Pancreas (tissue), 10 donors: ENCODE results near the gene ST6GALNAC3. TPM values are rescaled to one million over a fixed set of nuclear protein-coding genes. Genes with fewer than 3 reads are reported as not detected.

Experiments used
- ATAC-seq, 4 donors: fragments of 200-7000 bp; cut with Tn5 transposase; one replicate each; pipeline versions ENCODE4 v1.8.0 to v1.9.1; 2020; ENCODE audit warnings: mild to moderate bottlenecking in 4 of 4, moderate library complexity in 4 of 4
- DNase-seq, 6 donors: peaks; one replicate each; pipeline ENCODE4 v3.0.0-alpha.2; 2020
- FAIRE-seq: peaks from 2 replicates; lab custom pipeline; 2012; peaks lifted over from hg19 to GRCh38; lab: Jason Lieb, UNC
- H3K27ac ChIP-seq, 4 donors: fragments of 200-600 bp; sonication (generic); 1 replicate in 3 of 4; 2 replicates in 1 of 4; pipeline versions ENCODE4 v1.5.0 to v1.8.0; 2020
- H3K27me3 ChIP-seq, 4 donors: fragments of 200-600 bp; one replicate each; pipeline ENCODE4 v1.8.0; 2021
- H3K36me3 ChIP-seq, 3 donors: fragments of 200-600 bp; sonication (generic) in 1 of 3; one replicate each; pipeline versions ENCODE4 v1.5.0 to v1.8.0; 2020 to 2021
- H3K4me1 ChIP-seq, 3 donors: fragments of 200-600 bp; one replicate each; pipeline ENCODE4 v1.8.0; 2021
- H3K4me3 ChIP-seq, 4 donors: fragments of 200-600 bp; sonication (generic) in 2 of 4; one replicate each; pipeline versions ENCODE4 v1.5.0 to v1.8.0; 2020 to 2021
- H3K9me3 ChIP-seq, 4 donors: fragments of 200-600 bp; one replicate each; pipeline ENCODE4 v1.8.0; 2021
- WGBS, 2 donors: extraction: QIAGEN DNeasy Blood & Tissue Kit; methylation state at CpG; one replicate each; pipeline ENCODE4 v1.1.7; 2013; 5-methylcytosine and 5-hydroxymethylcytosine counted together
- intact Hi-C, 3 donors: fragments of 100-400 bp; cut with DNase I; formaldehyde crosslinking; loops; one replicate each; pipeline versions ENCODE4 v1.11.1 to v1.14.2; 2022
- polyA plus RNA-seq, 2 donors: library from polyadenylated mRNA; stranded (reverse); fragments of 200-250 nt; gene quantifications; one replicate each; pipeline ENCODE4 v1.2.3, GENCODE V29; 2013
- total RNA-seq, 6 donors: library from RNA; stranded (reverse); fragmentation: NEBNext Ultra II Directional in 4 of 6; extraction: Animal tissue kit (Norgen Biotek cat#: 25700) in 4 of 6; gene quantifications; one replicate each; pipeline versions ENCODE4 v1.2.1 to v1.2.4, GENCODE V29; 2021 to 2023
- TF ChIP-seq, protein P1 (sequence below), 4 donors: fragments of 200-600 bp; sonication (generic) in 3 of 4; IDR thresholded peaks; one replicate each; pipeline versions ENCODE4 v1.5.0 to v1.8.0; 2021; ENCODE audit warnings: antibody characterized with exemption in 4 of 4
- donor health status: healthy with polysubstance abuse.
- donor health status: DM: no; HTN: no; CAD: no; lungs with moderate emphysema.
- donor health status: DM: no; HTN: no; CAD: no.
- donor health status: control.
- donor health status: control.
- donor health status: Bipolar disorder and iron deficiency.
- donor health status: DM: yes; HTN: yes; CAD: no.
- donor health status: DM: no; HTN: no; CAD: no.
- donor health status: DM: no; HTN: no; CAD: no.
- donor health status: DM: yes; HTN: yes; CAD: no.

Gene ST6GALNAC3
- total and polyA plus RNA-seq, 8 donors = 0.35 to 2.0 (median 0.80) TPM

DNA sequence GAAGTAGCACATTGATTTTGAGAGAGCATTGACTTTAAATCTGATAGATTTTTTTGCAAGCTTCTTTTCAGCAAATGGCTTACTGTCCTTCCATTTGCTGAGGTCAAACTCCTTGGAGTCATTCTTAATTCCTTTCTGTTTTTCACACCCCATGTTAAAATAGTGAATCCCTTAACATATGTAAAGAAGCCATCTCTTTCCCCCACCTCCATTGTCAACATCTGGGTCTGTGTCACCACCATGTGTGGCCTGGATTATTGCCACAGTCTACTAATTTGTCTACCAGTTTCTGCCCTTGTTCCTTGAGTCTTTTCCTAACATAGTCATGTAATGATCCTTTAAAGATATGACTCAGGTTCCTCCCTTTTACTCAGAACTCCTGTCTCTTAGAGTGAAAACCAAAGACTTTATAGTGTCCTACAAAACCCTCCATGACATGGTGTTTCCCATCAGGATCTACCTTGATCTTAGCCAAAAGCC, 104.7 kb downstream of the ST6GALNAC3 start:
- ATAC-seq = no peak
- H3K36me3 ChIP-seq = no peaks in the 10 kb centered on the region

DNA sequence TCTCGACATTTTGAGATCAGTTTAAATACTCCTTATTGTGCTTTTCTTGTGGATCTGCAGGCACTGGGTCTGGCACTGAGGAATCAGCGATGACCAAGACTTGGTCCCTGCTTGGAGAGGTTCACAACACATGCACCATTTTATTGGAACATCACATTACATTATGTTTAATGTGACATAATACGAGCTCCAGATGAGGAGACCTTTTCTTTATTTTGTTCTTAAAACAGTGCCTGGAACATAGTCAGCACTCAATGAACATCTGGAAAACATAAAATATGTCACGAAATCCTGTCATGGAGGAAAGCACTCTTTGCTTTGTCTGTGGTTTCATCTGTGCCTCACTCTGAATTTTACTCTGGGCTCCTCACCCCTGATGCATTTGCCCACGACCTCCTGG, 110.7 kb downstream of the ST6GALNAC3 start:
- H3K4me3 ChIP-seq = no peak overlapping the region
- no peak for FAIRE-seq
- H3K27me3 ChIP-seq = no peaks in the 10 kb centered on the region
- no peaks in the 10 kb centered on the region for H3K36me3 ChIP-seq
- WGBS, 2 donors = 66 to 79% methylated on average over 5 of the region's 5 CpGs
- intact Hi-C loops = no loop called here
- no peaks in the 10 kb centered on the region for H3K4me1 ChIP-seq
- no peak for DNase-seq
- ATAC-seq = no peak
- TF ChIP-seq, protein P1, sequence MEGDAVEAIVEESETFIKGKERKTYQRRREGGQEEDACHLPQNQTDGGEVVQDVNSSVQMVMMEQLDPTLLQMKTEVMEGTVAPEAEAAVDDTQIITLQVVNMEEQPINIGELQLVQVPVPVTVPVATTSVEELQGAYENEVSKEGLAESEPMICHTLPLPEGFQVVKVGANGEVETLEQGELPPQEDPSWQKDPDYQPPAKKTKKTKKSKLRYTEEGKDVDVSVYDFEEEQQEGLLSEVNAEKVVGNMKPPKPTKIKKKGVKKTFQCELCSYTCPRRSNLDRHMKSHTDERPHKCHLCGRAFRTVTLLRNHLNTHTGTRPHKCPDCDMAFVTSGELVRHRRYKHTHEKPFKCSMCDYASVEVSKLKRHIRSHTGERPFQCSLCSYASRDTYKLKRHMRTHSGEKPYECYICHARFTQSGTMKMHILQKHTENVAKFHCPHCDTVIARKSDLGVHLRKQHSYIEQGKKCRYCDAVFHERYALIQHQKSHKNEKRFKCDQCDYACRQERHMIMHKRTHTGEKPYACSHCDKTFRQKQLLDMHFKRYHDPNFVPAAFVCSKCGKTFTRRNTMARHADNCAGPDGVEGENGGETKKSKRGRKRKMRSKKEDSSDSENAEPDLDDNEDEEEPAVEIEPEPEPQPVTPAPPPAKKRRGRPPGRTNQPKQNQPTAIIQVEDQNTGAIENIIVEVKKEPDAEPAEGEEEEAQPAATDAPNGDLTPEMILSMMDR (IDR thresholded peaks at IDR 0.05) = no peak
- no peak overlapping the region for H3K27ac ChIP-seq
- H3K9me3 ChIP-seq = no peaks in the 10 kb centered on the region

More for the DNA sequence above, 104.7 kb downstream of the ST6GALNAC3 start:
- DNase-seq (no peak), FAIRE-seq (no peak)
- Histone ChIP-seq H3K9me3 (no peaks in the 10 kb centered on the region), H3K4me1 (no peaks in the 10 kb centered on the region), H3K27ac (no peak overlapping the region), H3K27me3 (no peaks in the 10 kb centered on the region), H3K4me3 (no peak overlapping the region)
- TF ChIP-seq, protein P1 (IDR thresholded peaks at IDR 0.05) = no peak
- intact Hi-C loops = no loop called here

DNA sequence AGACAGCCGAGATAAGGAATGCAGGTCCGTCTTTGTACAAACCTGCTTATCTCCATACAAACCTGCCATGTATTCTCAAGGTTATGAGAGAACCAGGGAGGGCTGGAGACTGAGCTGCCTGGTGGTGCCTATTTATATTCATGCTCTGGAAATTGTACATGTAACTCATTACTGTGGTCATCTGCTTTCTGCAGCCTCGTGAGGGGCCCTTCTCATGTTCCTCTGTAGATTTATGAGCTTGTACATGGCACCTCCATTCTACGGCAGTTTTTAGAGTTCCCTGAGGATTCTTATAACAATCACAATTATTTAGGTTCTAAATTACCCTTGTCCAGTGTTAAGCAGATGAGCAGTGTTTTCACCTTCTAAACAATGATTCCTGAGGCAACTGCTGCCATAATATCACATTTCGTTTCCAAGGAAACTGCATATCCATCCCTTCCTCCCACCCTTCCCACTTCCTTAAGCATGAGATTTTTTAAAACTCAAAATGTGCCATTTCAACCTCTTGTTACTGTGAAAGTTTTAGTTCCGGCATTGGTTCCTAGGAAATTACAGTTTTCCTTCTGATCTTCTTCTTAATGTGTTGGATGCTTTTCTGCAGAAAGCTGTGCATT, 112.1 kb downstream of the ST6GALNAC3 start:
- TF ChIP-seq, protein P1 (IDR thresholded peaks at IDR 0.05) = no peak
- no peak overlapping the region for H3K27ac ChIP-seq
- no peaks in the 10 kb centered on the region for H3K4me1 ChIP-seq
- ATAC-seq (no peak), FAIRE-seq (no peak), DNase-seq (no peak)
- intact Hi-C loops = no loop called here
- WGBS, 2 donors = 53 to 70% methylated on average over 6 of the region's 6 CpGs
- H3K9me3 ChIP-seq = no peaks in the 10 kb centered on the region
- no peak overlapping the region for H3K4me3 ChIP-seq
- no peaks in the 10 kb centered on the region for H3K27me3 ChIP-seq
- H3K36me3 ChIP-seq = no peaks in the 10 kb centered on the region

DNA sequence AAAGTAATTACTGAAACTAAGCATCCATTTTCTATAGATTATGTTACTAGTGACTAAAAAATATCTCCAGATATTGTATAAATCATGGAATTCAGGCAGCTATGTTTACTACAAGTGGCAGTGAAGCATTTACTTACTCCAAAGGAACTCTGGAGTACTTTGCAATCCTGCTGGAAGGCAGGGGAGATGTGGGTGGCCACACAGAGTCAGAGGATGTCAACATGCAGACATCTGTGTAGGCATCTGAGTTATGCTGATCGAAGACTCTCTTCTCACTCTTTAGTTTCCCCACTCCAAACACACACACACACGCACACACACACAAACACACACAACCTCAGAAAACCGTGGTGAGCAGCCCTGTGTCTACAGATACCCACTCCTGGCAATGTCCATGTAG, 112.9 kb downstream of the ST6GALNAC3 start:
- FAIRE-seq (no peak), ATAC-seq (no peak)
- H3K27me3 ChIP-seq = no peaks in the 10 kb centered on the region

DNA sequence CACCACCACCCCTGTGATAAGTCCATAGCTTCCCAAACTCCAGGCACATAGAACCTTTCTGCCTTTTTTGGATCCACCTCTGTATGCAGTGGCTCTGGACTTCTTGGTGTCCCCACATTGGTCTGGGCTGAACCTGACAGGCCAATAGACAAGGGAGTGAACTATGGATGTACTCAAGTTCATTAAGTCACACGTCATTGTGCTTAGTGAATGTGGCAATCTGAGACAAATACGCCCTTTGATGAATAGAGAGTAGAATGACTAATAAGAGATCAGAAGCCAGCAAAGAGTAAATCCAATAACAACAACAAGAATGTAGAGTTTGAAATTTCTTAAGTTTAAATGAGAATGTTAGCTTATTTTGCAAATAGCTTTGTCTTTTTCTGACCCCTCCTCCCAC, 114.8 kb downstream of the ST6GALNAC3 start:
- intact Hi-C loops = no loop called here
- no peak overlapping the region for H3K4me3 ChIP-seq
- no peaks in the 10 kb centered on the region for H3K36me3 ChIP-seq
- DNase-seq (no peak), FAIRE-seq (no peak), ATAC-seq (no peak)
- TF ChIP-seq, protein P1 (IDR thresholded peaks at IDR 0.05) = no peak
- H3K9me3 ChIP-seq = no peaks in the 10 kb centered on the region
- no peaks in the 10 kb centered on the region for H3K4me1 ChIP-seq
- H3K27me3 ChIP-seq = no peaks in the 10 kb centered on the region
- WGBS, 2 donors = 61 to 68% methylated on average over 2 of the region's 2 CpGs
- H3K27ac ChIP-seq = no peak overlapping the region

More for the DNA sequence above, 112.9 kb downstream of the ST6GALNAC3 start:
- Histone ChIP-seq H3K36me3 (no peaks in the 10 kb centered on the region), H3K4me3 (no peak overlapping the region), H3K4me1 (no peaks in the 10 kb centered on the region), H3K9me3 (no peaks in the 10 kb centered on the region), H3K27ac (no peak overlapping the region)
- TF ChIP-seq, protein P1 (IDR thresholded peaks at IDR 0.05) = no peak
- WGBS, 2 donors = 66 to 77% methylated on average over 3 of the region's 3 CpGs
- intact Hi-C loops = no loop called here
- DNase-seq = no peak
